Heart left ventricle (tissue), 16 donors: ENCODE results near the gene NOC2L. TPM values are rescaled to one million over a fixed set of nuclear protein-coding genes. Genes with fewer than 3 reads are reported as not detected.

Experiments
- ATAC-seq, 4 donors: fragments of 200-7000 bp; cut with Tn5 transposase; one replicate each; pipeline ENCODE4 v1.9.1; 2020 to 2022; ENCODE audit warnings: moderate library complexity in 4 of 4, mild to moderate bottlenecking in 3 of 4, moderate number of reproducible peaks in 1 of 4
- DNase-seq, 5 donors: peaks; one replicate each; pipeline ENCODE4 v3.0.0-alpha.2; 2020
- H3K27ac ChIP-seq, 12 donors: fragments of 200-600 bp; sonication (generic) in 4 of 12; one replicate each; pipeline versions ENCODE4 v1.5.0 to v1.8.0; 2016 to 2022; ENCODE audit warnings: mild to moderate bottlenecking in 2 of 12
- H3K27me3 ChIP-seq, 9 donors: fragments of 200-600 bp; sonication (generic) in 2 of 9; one replicate each; pipeline versions ENCODE4 v1.5.1 to v1.8.0; 2016 to 2022; ENCODE audit warnings: mild to moderate bottlenecking in 3 of 9
- H3K36me3 ChIP-seq, 9 donors: fragments of 200-600 bp; sonication (generic) in 2 of 9; one replicate each; pipeline versions ENCODE4 v1.5.0 to v1.8.0; 2018 to 2022; ENCODE audit warnings: mild to moderate bottlenecking in 2 of 9
- H3K4me1 ChIP-seq, 12 donors: fragments of 200-600 bp; sonication (generic) in 4 of 12; one replicate each; pipeline versions ENCODE4 v1.5.0 to v1.8.0; 2016 to 2022; ENCODE audit warnings: mild to moderate bottlenecking in 3 of 12
- H3K4me3 ChIP-seq, 12 donors: fragments of 200-600 bp; sonication (generic) in 4 of 12; one replicate each; pipeline versions ENCODE4 v1.5.0 to v1.8.0; 2017 to 2022; ENCODE audit warnings: mild to moderate bottlenecking in 9 of 12, moderate library complexity in 4 of 12
- H3K9me3 ChIP-seq, 12 donors: fragments of 200-600 bp; sonication (generic) in 4 of 12; one replicate each; pipeline versions ENCODE4 v1.5.0 to v1.8.0; 2016 to 2022; ENCODE audit warnings: mild to moderate bottlenecking in 1 of 12
- POLR2A ChIP-seq, 2 donors: fragments of 450-650 bp; IDR thresholded peaks; one replicate each; pipeline ENCODE4 v1.6.1; 2017; ENCODE audit warnings: antibody characterized with exemption in 2 of 2, mild to moderate bottlenecking in 2 of 2, moderate library complexity in 2 of 2
- WGBS, 4 donors: extraction: QIAGEN DNeasy Blood & Tissue Kit in 2 of 4; methylation state at CpG; one replicate each; pipeline versions ENCODE4 v1.1.5 to v1.1.7; 2013 to 2018; 5-methylcytosine and 5-hydroxymethylcytosine counted together
- intact Hi-C, 10 donors: fragments of 100-400 bp; cut with DNase I; formaldehyde crosslinking; loops; one replicate each; pipeline versions ENCODE4 v1.11.1 to v1.14.2; 2022
- polyA plus RNA-seq, 2 donors: library from polyadenylated mRNA; stranded (reverse); fragments of 200-250 nt; gene quantifications; one replicate each; pipeline ENCODE4 v1.2.3, GENCODE V29; 2013
- total RNA-seq, 9 donors: library from RNA; depleted of rRNA in 2 of 9; stranded (reverse); fragments of >200 nt in 2 of 9; fragmentation: NEBNext Ultra II Directional in 3 of 9; extraction: Animal tissue kit (Norgen Biotek cat#: 25700) in 3 of 9; gene quantifications; one replicate each; pipeline versions ENCODE4 v1.1.0 to v1.2.4, GENCODE V29; 2016 to 2023
- TF ChIP-seq, protein P1 (sequence below), 12 donors: fragments of 200-600 bp; sonication (generic) in 4 of 12; IDR thresholded peaks; one replicate each; pipeline versions ENCODE4 v1.5.0 to v1.8.0; 2018 to 2022; ENCODE audit warnings: antibody characterized with exemption in 12 of 12, mild to moderate bottlenecking in 5 of 12
- donor health status: ischemic (EF 13 %, LVEDD 7.1; RV severe dilation, severe dysfunction).
- donor health status: healthy with polysubstance abuse.
- donor health status: DM: no; HTN: yes; CAD: no.
- donor health status: DM: no; HTN: no; CAD: no.
- donor health status: ischemic (EF 25% LVEDD 6.9; RV normal size, moderate dysfunction).
- donor health status: ischemic (EF 25% LVEDD 5.7; RV mildly dilated, moderate dysfunction).
- donor health status: healthy.
- donor health status: DM: yes; HTN: yes; CAD: no.
- donor health status: ischemic (EF 35%, LVEDD 5.7; RV mildly dilated, moderate dysfunction).
- donor health status: nonischemic (EF 11% LVEDD 7.7; RV severe dilation, severe dysfunction).
- donor health status: DM: yes; HTN: yes; CAD: no.
- donor health status: PGD.
- donor health status: ischemic (EF 29% LVEDD 5.4; RV normal size, mild dysfunction).
- donor health status: nonischemic (EF 23%, LVEDD 6.1; RV moderate dilation, normal function).

NOC2L gene
- total and polyA plus RNA-seq, 11 donors: 36.0 to 85.3 (median 44.0) TPM

- Histone ChIP-seq H3K27me3 (peaks cover 0 to 35% (median 23%) of the 10 kb centered on the region in 9 donors), H3K27ac (peak overlapping the region in 3 of 12 donors; percentile 20 to 68 (median 50)), H3K9me3 (no peaks in the 10 kb centered on the region), H3K4me1 (peaks cover 4 to 29% (median 12%) of the 10 kb centered on the region in 12 donors), H3K36me3 (peaks cover 0 to 12% (median 0%) of the 10 kb centered on the region in 9 donors), H3K4me3 (peak overlapping the region; percentile 49 to 78 (median 61))
- intact Hi-C loops: loop anchor here in 1 of 10 donors (10.0 kb wide), 1 partner anchor 62 kb away; no protein-coding TSS in a partner anchor
- ATAC-seq (peak; percentile 34 to 65 (median 56)), DNase-seq (peak; percentile 69 to 88 (median 73))
- WGBS, 4 donors: 1% methylated on average over 20 to 60 of the region's 60 CpGs
- no peak for TF ChIP-seq POLR2A (IDR thresholded peaks at IDR 0.05)
- TF ChIP-seq, protein P1, sequence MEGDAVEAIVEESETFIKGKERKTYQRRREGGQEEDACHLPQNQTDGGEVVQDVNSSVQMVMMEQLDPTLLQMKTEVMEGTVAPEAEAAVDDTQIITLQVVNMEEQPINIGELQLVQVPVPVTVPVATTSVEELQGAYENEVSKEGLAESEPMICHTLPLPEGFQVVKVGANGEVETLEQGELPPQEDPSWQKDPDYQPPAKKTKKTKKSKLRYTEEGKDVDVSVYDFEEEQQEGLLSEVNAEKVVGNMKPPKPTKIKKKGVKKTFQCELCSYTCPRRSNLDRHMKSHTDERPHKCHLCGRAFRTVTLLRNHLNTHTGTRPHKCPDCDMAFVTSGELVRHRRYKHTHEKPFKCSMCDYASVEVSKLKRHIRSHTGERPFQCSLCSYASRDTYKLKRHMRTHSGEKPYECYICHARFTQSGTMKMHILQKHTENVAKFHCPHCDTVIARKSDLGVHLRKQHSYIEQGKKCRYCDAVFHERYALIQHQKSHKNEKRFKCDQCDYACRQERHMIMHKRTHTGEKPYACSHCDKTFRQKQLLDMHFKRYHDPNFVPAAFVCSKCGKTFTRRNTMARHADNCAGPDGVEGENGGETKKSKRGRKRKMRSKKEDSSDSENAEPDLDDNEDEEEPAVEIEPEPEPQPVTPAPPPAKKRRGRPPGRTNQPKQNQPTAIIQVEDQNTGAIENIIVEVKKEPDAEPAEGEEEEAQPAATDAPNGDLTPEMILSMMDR (IDR thresholded peaks at IDR 0.05): no peak
These were observed 7.7 kb upstream of the NOC2L start for GRCh38 chr1:966704-967300.

GRCh38 chr1:966135-966703, 7.2 kb upstream of the NOC2L start, which contains the start of gene PLEKHN1:
PLEKHN1 (plus strand) TSS chr1:966482; CDS start chr1:966532, 50 bp downstream.
- Histone ChIP-seq H3K4me1 (peaks cover 4 to 29% (median 12%) of the 10 kb centered on the region in 12 donors), H3K36me3 (peaks cover 0 to 12% (median 0%) of the 10 kb centered on the region in 9 donors), H3K4me3 (peak within 1 kb of the TSS; percentile 49 to 78 (median 61)), H3K27ac (peak within 1 kb of the TSS in 3 of 12 donors; percentile 20 to 68 (median 50)), H3K27me3 (peaks cover 0 to 29% (median 19%) of the 10 kb centered on the region in 9 donors), H3K9me3 (no peaks in the 10 kb centered on the region)
- TF ChIP-seq, protein P1 (IDR thresholded peaks at IDR 0.05): no peak
- TF ChIP-seq POLR2A (IDR thresholded peaks at IDR 0.05): no peak
- intact Hi-C loops: loop anchor here in 1 of 10 donors (10.0 kb wide), 1 partner anchor 61 kb away; no protein-coding TSS in a partner anchor
- 15 to 28% (median 17%) methylated on average over 6 to 31 of the region's 31 CpGs for WGBS, 4 donors
- ATAC-seq (peak in 3 of 4 donors; percentile 1 to 10 (median 5)), DNase-seq (peak in 2 of 5 donors; percentile 25 to 60)

DNA sequence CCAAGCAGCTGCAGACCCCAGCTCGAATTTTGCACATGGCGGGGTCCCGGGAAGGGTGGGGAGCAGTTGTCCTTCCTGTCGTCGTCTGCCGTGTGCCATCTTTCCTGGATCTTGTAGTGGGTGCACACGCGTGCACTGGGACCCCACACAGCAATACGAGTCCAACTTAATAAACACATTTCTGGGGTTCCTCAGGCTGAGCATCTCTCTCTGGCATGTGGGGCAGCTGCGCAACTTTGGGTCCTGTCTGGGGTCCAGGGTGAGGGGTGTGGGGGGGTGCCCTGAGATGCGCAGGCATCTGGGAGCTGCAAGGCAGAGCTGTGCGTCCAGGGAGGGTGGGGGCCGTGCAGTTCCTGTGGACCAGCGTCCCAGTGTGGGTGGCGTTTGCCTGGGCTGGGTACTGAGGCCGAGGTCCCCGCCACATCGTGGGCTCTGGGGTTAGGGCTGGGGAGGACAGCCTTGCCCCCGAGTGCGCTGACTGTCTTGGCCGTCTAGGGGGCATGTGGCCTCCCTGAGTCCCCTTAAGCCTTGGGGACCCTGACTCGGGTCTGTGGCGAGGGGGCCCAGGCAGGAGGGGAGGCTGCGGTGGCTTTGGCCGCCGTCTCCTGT, 6.6 kb upstream of the NOC2L start:
- H3K4me3 ChIP-seq: peak overlapping the region in 2 of 12 donors; percentile 60 to 70
- TF ChIP-seq, protein P1 (IDR thresholded peaks at IDR 0.05): no peak
- TF ChIP-seq POLR2A (IDR thresholded peaks at IDR 0.05): no peak
- H3K4me1 ChIP-seq: peaks cover 4 to 29% (median 12%) of the 10 kb centered on the region in 12 donors
- H3K36me3 ChIP-seq: peaks cover 0 to 12% (median 0%) of the 10 kb centered on the region in 9 donors
- intact Hi-C loops: loop anchor here in 1 of 10 donors (10.0 kb wide), 1 partner anchor 61 kb away; no protein-coding TSS in a partner anchor
- no peaks in the 10 kb centered on the region for H3K9me3 ChIP-seq
- DNase-seq (peak in 2 of 5 donors; percentile 23 to 49), ATAC-seq (no peak)
- H3K27me3 ChIP-seq: peaks cover 0 to 23% (median 13%) of the 10 kb centered on the region in 9 donors
- H3K27ac ChIP-seq: no peak overlapping the region
- WGBS, 4 donors: 80 to 86% (median 82%) methylated on average over 18 to 26 of the region's 26 CpGs
